D721Med (cell line): Measurements from ENCODE around the gene KCNA2.
A peak's percentile ranks its signal among the peaks of the same experiment; 100 is the strongest.

Source experiments
- DNase-seq: peaks from one replicate; pipeline ENCODE4 v3.0.0; 2011; ENCODE audit warnings: low spot score; ENCODE audit not compliant: insufficient read length
- FAIRE-seq: peaks from 2 replicates; lab custom pipeline; 2011; peaks lifted over from hg19 to GRCh38; lab: Jason Lieb, UNC
- TF ChIP-seq, protein P1 (sequence below): IDR thresholded peaks from 2 replicates; pipeline ENCODE4 v1.5.1; 2012; ENCODE audit warnings: mild to moderate bottlenecking, control low read depth; ENCODE audit not compliant: insufficient read depth; ENCODE audit errors: missing control alignments

Gene KCNA2

DNA sequence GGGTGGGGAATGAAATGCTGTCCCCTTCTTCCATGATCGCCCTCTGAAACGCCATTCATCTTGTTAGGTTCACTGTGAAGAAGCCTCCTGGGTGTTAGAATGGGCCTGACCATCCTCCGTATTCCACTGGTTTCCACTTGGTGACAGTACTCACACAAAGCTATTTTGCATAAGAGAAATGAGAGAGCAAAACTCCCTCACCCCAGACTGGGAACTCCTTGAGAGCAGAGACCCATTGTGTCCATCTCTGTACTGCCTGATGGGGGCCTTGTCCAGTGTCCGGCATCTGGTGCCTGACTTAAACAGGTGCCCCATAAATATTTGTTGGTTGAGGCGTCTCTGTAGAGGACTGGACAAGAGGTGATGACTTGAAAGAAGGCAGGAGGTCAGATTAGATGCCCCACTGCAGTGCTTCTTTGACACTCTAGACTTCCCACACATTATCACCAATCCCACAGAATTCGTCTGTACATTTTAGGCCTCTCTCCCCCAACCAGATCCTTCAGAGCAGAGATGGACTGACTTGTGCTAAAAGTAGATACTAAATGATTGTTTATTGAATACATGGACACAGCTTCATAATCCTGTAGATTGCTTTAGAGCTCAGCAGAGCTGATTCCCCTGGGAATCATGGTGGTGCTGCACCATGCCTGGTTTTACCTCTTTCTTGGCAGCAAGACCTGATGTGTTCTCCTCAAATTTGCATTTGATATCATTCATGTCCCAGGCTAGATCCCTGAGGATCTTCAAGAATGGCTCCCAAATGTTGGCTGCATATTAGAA, 22.4 kb upstream of the KCNA2 start:
- FAIRE-seq, result no peak
- no peak for DNase-seq
- TF ChIP-seq, protein P1, sequence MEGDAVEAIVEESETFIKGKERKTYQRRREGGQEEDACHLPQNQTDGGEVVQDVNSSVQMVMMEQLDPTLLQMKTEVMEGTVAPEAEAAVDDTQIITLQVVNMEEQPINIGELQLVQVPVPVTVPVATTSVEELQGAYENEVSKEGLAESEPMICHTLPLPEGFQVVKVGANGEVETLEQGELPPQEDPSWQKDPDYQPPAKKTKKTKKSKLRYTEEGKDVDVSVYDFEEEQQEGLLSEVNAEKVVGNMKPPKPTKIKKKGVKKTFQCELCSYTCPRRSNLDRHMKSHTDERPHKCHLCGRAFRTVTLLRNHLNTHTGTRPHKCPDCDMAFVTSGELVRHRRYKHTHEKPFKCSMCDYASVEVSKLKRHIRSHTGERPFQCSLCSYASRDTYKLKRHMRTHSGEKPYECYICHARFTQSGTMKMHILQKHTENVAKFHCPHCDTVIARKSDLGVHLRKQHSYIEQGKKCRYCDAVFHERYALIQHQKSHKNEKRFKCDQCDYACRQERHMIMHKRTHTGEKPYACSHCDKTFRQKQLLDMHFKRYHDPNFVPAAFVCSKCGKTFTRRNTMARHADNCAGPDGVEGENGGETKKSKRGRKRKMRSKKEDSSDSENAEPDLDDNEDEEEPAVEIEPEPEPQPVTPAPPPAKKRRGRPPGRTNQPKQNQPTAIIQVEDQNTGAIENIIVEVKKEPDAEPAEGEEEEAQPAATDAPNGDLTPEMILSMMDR, result no peak

DNA sequence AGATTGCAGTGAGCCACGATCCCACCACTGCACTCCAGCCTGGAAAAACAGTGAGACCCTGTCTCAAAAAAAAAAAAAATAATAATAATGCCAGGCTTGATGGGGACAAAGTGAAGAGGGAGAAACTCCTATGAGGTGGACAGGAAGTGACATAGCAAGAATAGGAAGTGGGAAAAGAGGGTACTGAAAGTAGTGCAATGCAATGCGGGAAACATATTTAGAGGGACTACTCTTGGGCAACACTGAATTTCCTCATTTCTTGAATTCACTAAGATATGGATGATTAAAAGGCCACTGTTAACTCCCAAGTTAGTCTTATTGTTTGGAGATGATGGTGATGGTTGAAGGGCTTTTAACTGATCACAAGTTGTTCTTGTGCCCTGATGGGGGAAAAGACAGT, 21.6 kb upstream of the KCNA2 start:
- TF ChIP-seq, protein P1, result no peak
- FAIRE-seq, result no peak

DNA sequence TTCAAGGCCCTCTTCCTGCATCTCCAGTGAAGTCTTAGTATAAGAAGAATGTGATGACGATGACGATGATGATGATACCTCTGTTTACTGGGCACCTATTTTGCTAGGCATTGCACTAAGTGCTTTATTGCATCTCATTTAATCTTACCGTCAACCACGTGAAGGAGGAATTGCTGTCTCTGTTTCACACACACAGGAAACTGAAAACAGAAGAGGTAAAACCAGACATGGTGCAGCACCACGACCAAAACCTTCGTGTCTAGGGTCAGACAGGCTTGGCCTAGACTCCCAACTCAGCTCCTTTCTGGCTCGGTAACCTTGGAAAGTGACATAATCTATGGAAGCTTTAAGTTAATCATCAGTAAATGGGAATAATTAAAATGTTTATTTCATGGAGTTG, 20.7 kb upstream of the KCNA2 start:
- no peak for FAIRE-seq
- TF ChIP-seq, protein P1, result no peak
- no peak for DNase-seq

More for the DNA sequence above, 21.6 kb upstream of the KCNA2 start:
- no peak for DNase-seq

DNA sequence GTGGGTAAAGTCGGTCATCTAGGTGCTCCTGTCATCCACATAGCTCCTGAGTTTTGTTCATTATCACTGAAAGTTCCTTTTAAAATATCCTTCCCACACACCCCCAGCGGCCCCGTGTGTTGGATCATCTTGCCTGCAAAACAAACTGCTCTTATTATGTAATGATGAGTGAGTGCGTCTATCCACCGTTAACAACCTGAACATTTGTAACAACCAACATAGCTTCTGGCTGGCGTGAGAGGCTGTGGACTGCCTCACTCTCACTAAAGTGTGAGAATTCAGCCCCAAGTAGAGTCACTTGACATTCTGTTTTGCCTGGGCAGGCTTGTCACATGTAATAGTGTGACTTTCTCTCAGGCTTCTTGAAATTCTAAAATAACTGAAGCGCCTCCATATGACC, 14.5 kb upstream of the KCNA2 start:
- DNase-seq, result no peak
- TF ChIP-seq, protein P1, result no peak
- FAIRE-seq, result no peak

DNA sequence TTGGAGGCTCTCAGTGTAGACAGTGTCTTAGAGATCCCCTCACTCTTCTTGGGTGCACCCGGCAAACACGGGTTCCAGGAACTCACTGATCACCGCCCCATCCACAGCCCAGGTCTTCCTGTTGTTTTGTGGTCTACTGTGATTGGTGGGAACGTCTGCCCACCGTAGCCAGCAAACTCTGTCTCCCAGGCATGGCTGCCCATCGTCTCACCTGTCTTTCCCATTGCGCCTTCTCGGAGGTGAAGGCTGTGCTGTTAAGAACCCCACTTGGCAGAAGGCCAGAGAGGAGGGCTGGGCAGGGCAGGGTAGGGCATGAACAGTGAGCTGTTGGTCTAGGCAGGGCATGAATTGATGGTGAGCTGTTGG, 14.1 kb upstream of the KCNA2 start:
- DNase-seq (no peak), FAIRE-seq (no peak)
- TF ChIP-seq, protein P1, result no peak

DNA sequence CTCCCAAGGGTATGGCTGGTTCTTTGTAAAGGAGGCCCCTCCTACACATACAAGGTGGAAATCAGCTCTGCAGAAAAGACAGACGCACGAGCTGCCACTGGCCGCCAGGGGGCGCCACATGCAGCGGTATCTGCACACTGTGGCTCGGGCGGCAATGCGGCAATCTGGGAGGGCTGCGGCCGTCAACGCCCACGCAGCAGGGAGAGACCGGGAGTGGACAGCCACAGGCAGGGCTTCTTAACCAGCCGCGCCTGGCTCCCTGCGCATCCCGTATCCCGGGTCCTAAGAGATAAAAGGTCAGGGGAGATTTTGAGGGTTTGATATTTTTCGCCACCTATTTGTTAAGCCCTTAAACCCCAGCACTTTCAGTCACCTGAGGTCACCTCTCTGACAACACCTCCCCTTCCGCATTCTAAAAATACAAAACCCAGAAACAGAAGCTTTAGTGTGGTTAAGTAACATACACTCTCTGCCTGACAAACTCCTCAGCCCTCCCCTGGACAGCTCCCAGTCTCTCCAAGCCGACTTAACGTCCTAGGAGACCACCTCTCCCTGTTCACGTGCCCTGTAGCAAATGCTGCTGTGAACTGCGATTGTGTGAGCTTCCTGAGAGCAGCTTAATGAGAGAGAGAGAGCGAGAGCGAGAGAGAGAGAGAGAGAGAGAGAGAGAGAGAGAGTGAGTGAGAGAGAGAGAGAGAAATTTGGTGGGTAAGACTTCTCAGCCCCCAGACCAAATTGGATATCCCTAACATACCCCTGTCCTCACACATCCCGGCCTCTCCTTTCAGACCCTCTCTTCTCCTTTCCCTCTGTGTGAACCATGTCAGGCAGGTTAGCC, 13.5 kb upstream of the KCNA2 start:
- FAIRE-seq (no peak), DNase-seq (peak; percentile 65)
- TF ChIP-seq, protein P1, result peak; percentile 94
